ENCODE measurements around the gene ZIC2.
A peak's percentile ranks its signal among the peaks of the same experiment; 100 is the strongest.

Gene ZIC2

DNA sequence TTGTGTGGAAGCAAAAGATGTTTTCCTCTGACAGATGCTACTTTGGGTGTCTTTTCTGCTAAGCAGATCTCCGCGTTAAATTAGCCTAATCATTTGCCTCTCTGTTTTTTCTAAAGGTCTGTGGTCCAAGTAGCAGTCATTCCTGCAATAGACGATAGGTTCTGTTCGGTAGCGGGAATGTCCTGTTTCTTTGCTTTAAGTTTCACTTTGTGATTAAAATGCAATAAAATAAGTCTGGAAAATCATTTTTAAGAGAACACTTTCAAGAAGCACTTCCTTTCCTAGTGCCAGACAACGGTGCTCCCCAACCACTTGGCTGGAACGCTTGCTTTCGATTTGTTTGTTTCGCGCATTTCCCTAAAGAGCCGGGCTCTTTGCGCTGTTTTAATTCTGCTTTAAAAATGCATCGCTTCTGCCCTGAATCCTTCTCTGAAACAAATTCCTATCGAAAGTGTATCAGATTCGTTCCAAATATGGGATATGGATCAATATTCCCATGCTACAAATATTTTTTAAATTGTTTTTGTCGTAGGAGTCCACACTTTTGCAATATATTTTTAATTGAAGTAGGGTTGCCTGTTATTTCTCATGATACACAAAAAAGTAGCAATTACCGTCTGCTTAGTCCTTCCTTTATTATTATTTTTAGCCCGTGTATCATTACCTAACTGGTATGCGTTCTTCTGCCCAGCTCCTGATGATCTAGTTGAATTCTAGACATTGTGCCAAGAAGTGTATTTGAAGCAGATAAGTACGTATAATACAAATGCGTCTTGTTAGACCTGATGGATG lies 14.2 kb downstream of the ZIC2 start:
- no peak overlapping the region for H3K4me3 ChIP-seq (ENCODE audit: low read length)
- H3K4ac ChIP-seq (ENCODE audit: low read depth, low read length) = no peak overlapping the region
- no peak overlapping the region for H2BK15ac ChIP-seq (replicated peaks; ENCODE audit: low read depth)
- peaks cover 9% of the 10 kb centered on the region for H3K4me1 ChIP-seq (ENCODE audit: control insufficient read depth, low read depth, low read length)
- no peak overlapping the region for H2BK120ac ChIP-seq (ENCODE audit: low read depth, low read length)
- no peak overlapping the region for H4K8ac ChIP-seq (ENCODE audit: low read depth, low read length)
- no peak overlapping the region for H3K18ac ChIP-seq (ENCODE audit: low read length)
- no peaks in the 10 kb centered on the region for H3K36me3 ChIP-seq (ENCODE audit: control insufficient read depth, insufficient read depth, low read length)
- peak; percentile 69 for DNase-seq
- H3K56ac ChIP-seq (ENCODE audit: low read length) = peak overlapping the region; percentile 57
- H3K23ac ChIP-seq (ENCODE audit: low read length) = no peak overlapping the region
- no peaks in the 10 kb centered on the region for H3K27me3 ChIP-seq (ENCODE audit: insufficient read depth, low read length, poor library complexity)
- no peak overlapping the region for H2AK5ac ChIP-seq (ENCODE audit: low read length)
- H3K9ac ChIP-seq (ENCODE audit: low read length) = peak overlapping the region; percentile 35
- no peak overlapping the region for H3K27ac ChIP-seq (ENCODE audit: low read depth, low read length)
- H3K79me1 ChIP-seq (ENCODE audit: low read length) = no peaks in the 10 kb centered on the region
- no peak overlapping the region for H4K5ac ChIP-seq (ENCODE audit: low read length)
- no peaks in the 10 kb centered on the region for H3K79me2 ChIP-seq (ENCODE audit: control insufficient read depth, insufficient read depth, low read length)
- H3K4me2 ChIP-seq (ENCODE audit: low read length) = peak overlapping the region; percentile 60
- H2BK5ac ChIP-seq (ENCODE audit: low read length) = no peak overlapping the region
- no CpG with 5 or more reads among the region's 21 CpGs for WGBS (ENCODE audit: extremely low coverage, insufficient coverage, low lambda C conversion rate)

DNA sequence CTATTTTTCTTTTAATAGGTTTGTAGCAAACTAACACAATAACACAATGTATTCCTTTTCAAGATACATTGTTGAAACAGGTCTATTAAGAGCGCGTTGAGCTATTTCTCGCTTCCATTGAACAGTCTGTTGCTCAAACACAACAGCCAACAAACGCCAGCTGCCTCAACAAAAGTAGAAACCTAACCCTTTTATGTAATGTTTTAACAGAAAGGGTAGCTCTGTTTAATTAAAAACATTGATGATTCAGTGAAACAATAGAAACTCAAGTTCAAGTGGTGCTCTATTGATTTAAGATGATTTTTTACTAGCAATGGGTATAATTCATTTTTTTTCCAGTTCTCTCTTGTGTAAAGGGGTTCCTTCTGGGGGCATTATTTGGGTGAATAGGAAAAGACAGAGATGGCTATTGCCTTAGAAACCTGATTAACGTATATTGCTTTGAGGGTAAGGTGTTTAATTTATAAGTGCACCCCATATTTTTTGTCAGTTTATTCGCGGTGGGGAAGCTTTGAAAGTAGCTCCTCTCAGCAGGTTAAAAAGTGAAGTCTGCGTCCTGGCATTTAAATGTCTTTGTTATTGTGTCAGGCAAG lies 14.9 kb downstream of the ZIC2 start:
- Histone ChIP-seq H3K27ac (ENCODE audit: low read depth, low read length) (no peak overlapping the region), H3K18ac (ENCODE audit: low read length) (peak overlapping the region; percentile 86), H2AK5ac (ENCODE audit: low read length) (no peak overlapping the region), H3K4me2 (ENCODE audit: low read length) (peak overlapping the region; percentile 49), H3K27me3 (ENCODE audit: insufficient read depth, low read length, poor library complexity) (no peaks in the 10 kb centered on the region), H4K5ac (ENCODE audit: low read length) (no peak overlapping the region), H2BK120ac (ENCODE audit: low read depth, low read length) (no peak overlapping the region), H4K8ac (ENCODE audit: low read depth, low read length) (no peak overlapping the region), H2BK15ac (replicated peaks; ENCODE audit: low read depth) (no peak overlapping the region), H3K23ac (ENCODE audit: low read length) (no peak overlapping the region), H3K79me1 (ENCODE audit: low read length) (no peaks in the 10 kb centered on the region), H3K4me3 (ENCODE audit: low read length) (no peak overlapping the region), H3K4ac (ENCODE audit: low read depth, low read length) (peak overlapping the region; percentile 26), H2BK5ac (ENCODE audit: low read length) (no peak overlapping the region), H3K9ac (ENCODE audit: low read length) (peak overlapping the region; percentile 65), H3K36me3 (ENCODE audit: control insufficient read depth, insufficient read depth, low read length) (no peaks in the 10 kb centered on the region), H3K56ac (ENCODE audit: low read length) (peak overlapping the region; percentile 57), H3K79me2 (ENCODE audit: control insufficient read depth, insufficient read depth, low read length) (no peaks in the 10 kb centered on the region), H3K4me1 (ENCODE audit: control insufficient read depth, low read depth, low read length) (peaks cover 7% of the 10 kb centered on the region)
- DNase-seq = no peak
- WGBS (ENCODE audit: extremely low coverage, insufficient coverage, low lambda C conversion rate) = no CpG with 5 or more reads among the region's 8 CpGs

DNA sequence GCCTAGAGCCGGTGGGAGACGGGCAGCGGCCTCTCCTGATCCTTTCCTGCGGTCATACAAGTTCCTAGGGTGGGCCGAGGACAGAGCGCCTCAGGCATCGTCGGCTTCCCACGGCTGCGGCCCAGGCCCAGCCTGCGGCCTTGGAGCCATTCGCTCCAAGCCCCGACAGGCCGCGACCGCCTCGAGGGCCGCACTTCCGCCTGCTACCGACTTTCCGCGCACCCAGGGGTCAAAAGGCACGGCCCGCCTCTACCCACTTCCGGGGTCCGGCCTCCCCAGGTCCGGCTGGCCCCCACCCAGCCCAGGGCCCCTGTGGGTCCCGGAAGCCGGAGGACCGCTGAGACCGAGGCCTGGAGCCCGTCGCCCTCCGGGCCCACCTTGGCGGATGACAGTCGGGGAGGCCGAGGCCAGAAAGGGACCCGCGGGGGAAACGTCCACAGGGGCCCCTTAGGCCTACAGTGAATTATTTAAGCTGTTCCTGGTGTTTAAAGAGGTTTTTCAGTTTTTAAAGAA lies 16.2 kb downstream of the ZIC2 start:
- H4K5ac ChIP-seq (ENCODE audit: low read length) = no peak overlapping the region
- peak overlapping the region; percentile 86 for H3K18ac ChIP-seq (ENCODE audit: low read length)
- peak overlapping the region; percentile 61 for H2BK15ac ChIP-seq (replicated peaks; ENCODE audit: low read depth)
- peak overlapping the region; percentile 97 for H3K4ac ChIP-seq (ENCODE audit: low read depth, low read length)
- peaks cover 4% of the 10 kb centered on the region for H3K4me1 ChIP-seq (ENCODE audit: control insufficient read depth, low read depth, low read length)
- H2BK120ac ChIP-seq (ENCODE audit: low read depth, low read length) = peak overlapping the region; percentile 89
- H4K8ac ChIP-seq (ENCODE audit: low read depth, low read length) = peak overlapping the region; percentile 100
- no peak overlapping the region for H2BK5ac ChIP-seq (ENCODE audit: low read length)
- H3K79me1 ChIP-seq (ENCODE audit: low read length) = no peaks in the 10 kb centered on the region
- no CpG with 5 or more reads among the region's 40 CpGs for WGBS (ENCODE audit: extremely low coverage, insufficient coverage, low lambda C conversion rate)
- no peaks in the 10 kb centered on the region for H3K79me2 ChIP-seq (ENCODE audit: control insufficient read depth, insufficient read depth, low read length)
- no peaks in the 10 kb centered on the region for H3K27me3 ChIP-seq (ENCODE audit: insufficient read depth, low read length, poor library complexity)
- peak overlapping the region; percentile 88 for H3K56ac ChIP-seq (ENCODE audit: low read length)
- H3K4me3 ChIP-seq (ENCODE audit: low read length) = no peak overlapping the region
- H3K36me3 ChIP-seq (ENCODE audit: control insufficient read depth, insufficient read depth, low read length) = no peaks in the 10 kb centered on the region
- peak overlapping the region; percentile 65 for H3K9ac ChIP-seq (ENCODE audit: low read length)
- DNase-seq = no peak
- H3K23ac ChIP-seq (ENCODE audit: low read length) = peak overlapping the region; percentile 48
- no peak overlapping the region for H2AK5ac ChIP-seq (ENCODE audit: low read length)
- peak overlapping the region; percentile 15 for H3K27ac ChIP-seq (ENCODE audit: low read depth, low read length)
- H3K4me2 ChIP-seq (ENCODE audit: low read length) = peak overlapping the region; percentile 49

DNA sequence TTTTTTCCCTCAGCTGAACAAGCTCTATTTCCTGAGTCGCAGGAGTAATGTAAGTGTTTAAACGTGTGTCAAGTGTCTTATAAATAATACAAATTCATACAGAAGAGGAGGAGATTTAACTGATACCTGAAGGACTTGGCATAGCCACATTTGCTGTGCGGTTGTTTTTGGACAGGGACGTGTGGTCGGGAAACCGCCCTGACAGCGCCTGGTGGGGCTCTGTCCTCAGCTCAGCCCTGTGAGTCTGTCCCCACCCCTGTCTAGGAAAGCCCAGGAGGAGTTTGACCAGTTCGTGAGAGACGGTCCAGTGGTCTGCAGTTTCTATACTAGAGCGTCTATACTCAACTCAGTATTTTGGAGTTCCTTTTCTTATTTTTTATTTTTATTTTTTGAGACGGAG lies 16.7 kb downstream of the ZIC2 start:
- Histone ChIP-seq H2BK5ac (ENCODE audit: low read length) (no peak overlapping the region), H3K56ac (ENCODE audit: low read length) (no peak overlapping the region), H3K4me1 (ENCODE audit: control insufficient read depth, low read depth, low read length) (peaks cover 4% of the 10 kb centered on the region), H3K23ac (ENCODE audit: low read length) (no peak overlapping the region), H3K9ac (ENCODE audit: low read length) (no peak overlapping the region), H3K4ac (ENCODE audit: low read depth, low read length) (no peak overlapping the region), H3K36me3 (ENCODE audit: control insufficient read depth, insufficient read depth, low read length) (no peaks in the 10 kb centered on the region), H4K5ac (ENCODE audit: low read length) (no peak overlapping the region), H3K79me1 (ENCODE audit: low read length) (no peaks in the 10 kb centered on the region), H2BK15ac (replicated peaks; ENCODE audit: low read depth) (peak overlapping the region; percentile 61), H2BK120ac (ENCODE audit: low read depth, low read length) (no peak overlapping the region), H3K27me3 (ENCODE audit: insufficient read depth, low read length, poor library complexity) (no peaks in the 10 kb centered on the region), H3K4me2 (ENCODE audit: low read length) (no peak overlapping the region), H2AK5ac (ENCODE audit: low read length) (no peak overlapping the region), H3K4me3 (ENCODE audit: low read length) (no peak overlapping the region), H3K27ac (ENCODE audit: low read depth, low read length) (no peak overlapping the region), H4K8ac (ENCODE audit: low read depth, low read length) (peak overlapping the region; percentile 42), H3K18ac (ENCODE audit: low read length) (no peak overlapping the region), H3K79me2 (ENCODE audit: control insufficient read depth, insufficient read depth, low read length) (no peaks in the 10 kb centered on the region)
- no peak for DNase-seq
- WGBS (ENCODE audit: extremely low coverage, insufficient coverage, low lambda C conversion rate) = no CpG with 5 or more reads among the region's 11 CpGs

DNA sequence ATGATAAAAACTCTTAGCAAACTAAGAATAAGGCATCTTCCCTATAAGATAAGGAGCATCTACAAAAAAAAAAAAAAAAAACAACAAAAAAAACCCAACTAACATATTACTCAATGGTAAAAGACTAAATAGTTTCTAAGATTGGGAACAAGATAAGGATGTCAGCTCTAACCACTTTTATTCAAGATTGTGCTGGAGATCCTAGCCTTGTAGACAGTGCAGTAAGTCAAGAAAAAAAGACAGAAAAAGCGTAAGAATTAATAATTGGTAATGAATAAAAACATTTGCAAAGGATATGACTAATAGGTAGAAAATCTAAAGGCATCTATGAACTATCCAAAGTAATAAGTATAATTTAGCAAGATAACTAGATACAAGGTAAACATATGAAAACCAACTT lies 33.0 kb downstream of the ZIC2 start:
- Histone ChIP-seq H3K4me1 (ENCODE audit: control insufficient read depth, low read depth, low read length) (no peaks in the 10 kb centered on the region), H3K4me2 (ENCODE audit: low read length) (no peak overlapping the region), H3K27ac (ENCODE audit: low read depth, low read length) (no peak overlapping the region), H4K5ac (ENCODE audit: low read length) (no peak overlapping the region), H3K4ac (ENCODE audit: low read depth, low read length) (no peak overlapping the region), H2AK5ac (ENCODE audit: low read length) (no peak overlapping the region), H2BK5ac (ENCODE audit: low read length) (no peak overlapping the region), H3K36me3 (ENCODE audit: control insufficient read depth, insufficient read depth, low read length) (no peaks in the 10 kb centered on the region), H3K27me3 (ENCODE audit: insufficient read depth, low read length, poor library complexity) (no peaks in the 10 kb centered on the region), H3K56ac (ENCODE audit: low read length) (no peak overlapping the region), H3K9ac (ENCODE audit: low read length) (no peak overlapping the region), H3K18ac (ENCODE audit: low read length) (no peak overlapping the region), H3K23ac (ENCODE audit: low read length) (no peak overlapping the region), H3K79me1 (ENCODE audit: low read length) (no peaks in the 10 kb centered on the region), H3K79me2 (ENCODE audit: control insufficient read depth, insufficient read depth, low read length) (no peaks in the 10 kb centered on the region), H2BK15ac (replicated peaks; ENCODE audit: low read depth) (no peak overlapping the region), H4K8ac (ENCODE audit: low read depth, low read length) (no peak overlapping the region), H3K4me3 (ENCODE audit: low read length) (no peak overlapping the region), H2BK120ac (ENCODE audit: low read depth, low read length) (no peak overlapping the region)
- WGBS (ENCODE audit: extremely low coverage, insufficient coverage, low lambda C conversion rate) = no CpG with 5 or more reads among the region's 1 CpG
- no peak for DNase-seq
